NCI-H1417 (cell line): ENCODE data around the gene ADAT2.
A peak's percentile ranks its signal among the peaks of the same experiment; 100 is the strongest.

ENCODE experiments used
- DNase-seq, 3 experiments: peaks; one replicate each; lab custom pipeline; 2025; lab: John Stamatoyannopoulos, UW

The ADAT2 gene

DNA sequence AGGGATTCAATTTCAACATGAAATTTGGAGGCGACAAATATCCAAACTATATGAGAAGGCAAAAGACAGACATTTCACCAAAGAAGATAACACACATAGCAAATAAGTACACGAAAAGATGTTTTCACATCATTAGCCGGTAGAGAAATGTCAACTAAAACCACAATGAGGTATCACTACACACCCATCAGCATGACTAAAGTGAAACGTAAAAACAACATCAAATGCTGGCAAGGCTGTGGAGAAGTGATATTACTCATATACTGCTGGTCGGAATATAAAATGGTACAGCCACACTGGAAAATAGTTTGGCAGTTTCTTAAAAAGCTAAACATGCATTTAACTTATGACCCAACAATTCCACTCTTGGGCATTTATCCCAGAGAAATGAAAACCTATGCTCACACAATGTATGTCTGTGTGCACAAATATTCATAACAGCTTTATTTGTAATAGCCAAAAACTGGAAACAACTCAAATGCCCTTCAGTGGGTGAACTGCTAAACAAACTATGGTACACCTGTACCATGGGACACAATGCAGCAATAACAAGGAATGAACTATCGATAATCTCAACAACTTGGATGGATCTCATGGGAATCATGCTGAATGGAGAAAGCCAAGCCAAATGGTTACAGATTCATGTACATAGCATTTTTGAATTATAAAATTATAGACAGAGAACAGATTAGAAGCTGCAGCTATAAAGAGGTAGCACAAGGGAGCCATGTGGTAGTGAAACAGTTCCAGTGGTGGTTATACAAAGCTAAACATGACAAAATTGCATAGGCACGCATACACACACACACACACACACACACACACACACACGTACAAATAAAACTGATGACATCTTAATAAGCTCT, 8.6 kb downstream of the ADAT2 start:
- DNase-seq: no peak

DNA sequence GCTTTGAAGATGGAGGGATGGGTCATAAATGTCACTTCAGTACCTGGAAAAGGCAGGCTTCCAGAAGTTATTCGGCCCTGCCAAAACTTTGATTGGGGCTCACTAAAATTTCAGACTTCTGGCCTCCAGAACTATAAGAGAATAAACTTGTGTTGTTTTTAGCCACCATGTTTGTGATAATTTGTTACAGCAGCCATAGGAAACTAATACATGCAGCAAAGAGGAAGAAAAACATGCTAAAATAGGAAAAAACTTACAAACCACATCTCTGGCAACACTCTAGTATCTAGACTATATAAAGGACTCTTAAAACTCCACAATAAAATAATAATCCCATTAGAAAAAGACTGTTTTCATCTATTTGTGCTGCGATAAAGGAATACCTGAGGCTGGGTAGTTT, 9.5 kb downstream of the ADAT2 start:
- DNase-seq: no peak

DNA sequence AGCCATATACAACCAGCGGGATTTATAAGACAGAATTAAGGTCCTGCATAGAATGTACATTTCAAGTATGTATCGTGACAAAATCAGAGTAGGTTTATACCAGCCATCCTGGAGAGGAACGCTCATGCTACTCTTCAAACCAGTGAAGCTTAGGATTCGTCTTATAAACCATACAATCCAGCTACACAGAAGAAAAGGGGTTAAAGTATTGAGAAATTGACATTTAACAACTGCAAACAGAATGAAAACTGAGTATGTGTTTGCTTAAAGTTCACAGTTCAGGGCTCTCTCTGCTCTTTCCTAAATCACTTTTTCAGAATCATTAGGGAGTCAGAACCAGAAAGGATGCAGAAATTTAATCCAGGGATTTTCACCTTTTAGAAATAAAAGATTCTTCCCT, 17.9 kb downstream of the ADAT2 start:
- no peak for DNase-seq

DNA sequence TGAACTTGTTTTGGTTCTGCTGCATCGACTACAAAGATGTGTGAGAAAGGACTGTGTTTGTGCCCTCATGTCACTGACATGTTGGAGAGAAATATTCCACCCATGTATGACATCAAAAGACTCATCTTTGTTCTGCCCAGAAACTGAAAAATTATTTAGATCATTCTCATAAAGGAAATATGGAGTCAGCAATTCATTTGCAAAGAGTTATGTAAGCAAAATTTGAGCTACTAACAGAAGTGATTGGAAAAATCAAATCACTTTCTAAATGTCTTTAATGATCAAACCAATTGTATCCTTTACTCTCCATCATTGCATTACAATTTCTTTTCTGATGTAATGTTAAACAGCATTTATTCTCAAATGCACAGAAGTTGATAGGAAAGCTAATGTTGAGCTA, 19.3 kb downstream of the ADAT2 start:
- DNase-seq: no peak

DNA sequence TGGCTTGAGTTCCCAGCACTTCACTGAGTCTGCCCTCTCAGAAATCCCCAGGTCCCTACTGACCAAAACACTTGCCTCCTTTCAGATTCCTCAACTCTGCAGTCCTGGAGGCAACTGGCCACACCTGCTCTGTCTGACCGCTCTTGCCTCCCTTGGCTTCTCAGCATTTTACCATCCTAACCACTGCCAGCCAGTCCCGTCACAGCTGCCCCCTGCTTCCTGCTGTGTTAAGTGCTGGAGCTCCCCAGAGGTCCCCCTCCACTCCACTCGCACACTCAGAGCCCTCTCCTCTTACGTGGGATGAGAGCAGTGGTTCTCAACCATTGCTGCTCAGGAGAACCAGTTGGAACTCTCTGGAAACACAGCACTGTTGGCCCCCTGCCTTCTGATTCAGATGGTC, 20.5 kb downstream of the ADAT2 start:
- peak in 1 of 3 experiments; percentile 28 for DNase-seq

DNA sequence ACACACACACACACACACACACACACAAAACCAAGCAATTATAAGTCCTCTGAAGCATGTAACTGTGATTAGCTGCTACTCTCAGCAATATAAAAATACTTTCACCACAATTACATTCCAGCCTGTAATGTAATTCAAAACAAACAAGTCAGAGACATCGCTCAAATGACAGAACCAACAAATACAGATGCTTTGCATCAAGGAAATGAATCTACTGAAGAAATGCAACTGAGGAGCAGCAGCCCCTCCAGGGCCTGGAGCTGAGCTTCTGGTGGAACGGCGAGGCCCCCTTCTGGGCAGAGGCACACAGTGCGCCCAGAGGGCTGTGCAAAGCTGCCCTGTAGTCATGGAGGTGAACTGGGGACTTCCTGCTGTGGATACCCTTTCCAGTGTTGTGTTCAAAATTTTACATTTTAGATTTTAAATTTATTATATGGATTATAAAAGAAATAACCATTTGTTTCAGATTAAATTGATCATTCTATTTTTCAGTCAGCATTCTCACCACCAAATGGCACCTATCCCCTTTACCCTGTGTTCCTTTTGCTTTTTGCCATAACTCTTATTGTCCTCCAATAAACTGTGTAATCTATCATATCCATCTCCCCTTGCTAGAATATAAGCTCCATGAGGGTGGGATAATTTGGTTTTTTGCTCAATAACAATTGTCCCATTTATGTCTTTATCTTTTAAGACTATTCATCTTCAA, 23.2 kb downstream of the ADAT2 start:
- DNase-seq: peak; percentile 50 to 73 (median 56)

GRCh38 chr6:143426026-143426425, 24.5 kb downstream of the ADAT2 start:
- no peak for DNase-seq

GRCh38 chr6:143419526-143419925, 31.0 kb downstream of the ADAT2 start:
- no peak for DNase-seq

DNA sequence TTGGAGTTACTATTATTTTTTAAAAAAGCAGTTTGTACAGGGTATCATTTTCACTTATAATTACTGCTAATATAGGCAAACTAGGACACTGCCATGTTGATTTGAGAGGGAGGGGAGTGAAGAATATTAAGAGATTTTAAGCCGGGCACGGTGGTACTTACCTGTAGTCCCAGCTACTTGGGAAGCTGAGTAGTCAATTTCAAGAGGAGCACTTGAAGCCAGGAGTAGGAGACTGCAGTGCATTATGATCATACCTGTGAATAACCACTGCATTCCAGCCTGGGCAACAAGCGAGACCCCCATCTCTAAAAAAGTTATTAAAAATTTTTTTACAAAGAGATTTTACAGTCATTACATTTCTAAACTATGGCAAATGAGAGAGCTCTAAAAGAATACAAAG, 35.7 kb downstream of the ADAT2 start:
- DNase-seq: no peak

DNA sequence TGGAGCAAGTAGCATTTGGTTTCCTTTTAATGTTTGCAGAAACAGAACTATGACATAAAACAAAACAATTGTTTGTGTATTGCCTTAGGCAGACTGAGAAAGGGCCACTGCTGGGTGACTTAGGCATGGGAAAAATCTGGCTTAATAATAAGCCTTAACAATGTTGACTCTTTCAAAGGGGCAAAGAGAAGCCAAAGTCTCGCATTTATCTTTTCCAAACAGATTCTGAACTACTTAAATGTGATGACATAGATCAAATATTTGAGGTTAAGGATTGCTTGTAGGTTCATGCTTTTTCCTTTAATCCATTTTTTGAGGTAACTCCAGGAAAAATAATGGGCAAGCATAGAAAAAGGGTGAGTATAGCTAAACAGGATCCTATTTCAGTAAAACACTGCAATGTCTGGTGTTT, 39.6 kb downstream of the ADAT2 start:
- peak in 1 of 3 experiments; percentile 40 for DNase-seq

GRCh38 chr6:143408787-143409162, 41.7 kb downstream of the ADAT2 start:
- no peak for DNase-seq

DNA sequence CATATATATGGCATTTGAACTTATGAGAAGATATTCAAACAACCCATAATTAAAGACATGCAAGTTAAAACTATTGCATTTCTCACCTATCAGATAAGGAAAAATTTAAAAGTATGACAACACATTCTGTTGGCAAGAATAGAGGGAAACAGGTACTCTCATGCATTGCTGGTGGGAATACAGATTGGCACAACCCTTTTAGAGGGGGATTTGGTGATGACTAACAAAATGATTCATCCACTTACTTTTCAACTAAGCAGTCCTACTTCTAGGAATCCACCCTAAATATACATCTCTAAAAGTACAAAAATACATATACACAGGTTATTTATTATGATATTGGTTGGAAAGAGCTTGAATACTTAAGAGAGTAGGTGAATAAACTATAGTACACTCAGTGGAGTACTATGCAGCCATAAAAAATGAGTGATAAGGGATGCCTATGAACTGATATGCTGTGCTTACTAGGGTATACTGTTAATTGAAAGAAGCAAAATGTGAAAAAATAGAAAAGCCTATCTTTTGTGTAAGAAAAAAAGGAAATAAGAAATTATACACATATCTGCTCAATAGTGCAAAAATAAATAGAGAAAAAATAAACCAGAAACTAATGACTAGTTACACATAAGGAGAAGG, 42.2 kb downstream of the ADAT2 start:
- DNase-seq: no peak

- no peak for DNase-seq
These were observed 43.8 kb downstream of the ADAT2 start for GRCh38 chr6:143406673-143407072.

GRCh38 chr6:143405373-143406154, 44.9 kb downstream of the ADAT2 start:
- no peak for DNase-seq

DNA sequence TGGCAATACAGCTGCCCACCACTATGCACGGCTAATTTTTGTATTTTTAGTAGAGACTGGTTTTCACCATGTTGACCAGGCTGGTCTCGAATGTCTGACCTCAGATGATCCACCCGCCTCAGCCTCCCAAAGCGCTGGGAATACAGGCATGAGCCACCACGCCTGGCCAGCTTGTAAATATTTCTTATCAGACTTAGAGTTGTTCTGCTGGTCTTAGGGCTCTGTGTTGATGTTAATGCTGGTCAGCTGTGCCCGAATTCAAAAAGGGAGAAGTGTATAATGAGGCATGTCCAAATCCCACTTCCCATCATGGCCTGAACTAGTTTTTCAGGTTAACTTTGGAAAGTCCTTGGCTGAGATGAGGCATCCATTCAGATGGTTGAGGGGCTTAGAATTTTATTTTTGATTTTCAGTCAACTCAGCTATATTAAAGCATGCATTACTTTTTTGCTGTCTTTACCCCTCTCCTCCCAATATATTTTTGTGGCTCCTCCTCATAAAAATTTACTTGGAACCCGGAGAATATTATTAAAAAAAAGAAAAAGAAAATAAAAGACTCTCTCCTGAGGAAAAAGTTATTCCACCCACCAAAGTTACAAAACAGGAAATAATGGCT, 47.7 kb downstream of the ADAT2 start:
- no peak for DNase-seq

- no peak for DNase-seq
These were observed 48.7 kb downstream of the ADAT2 start for GRCh38 chr6:143401636-143402370.

GRCh38 chr6:143401068-143401446, 49.4 kb downstream of the ADAT2 start:
- DNase-seq: no peak

- DNase-seq: peak in 2 of 3 experiments; percentile 35 to 58
These were observed 50.0 kb downstream of the ADAT2 start for GRCh38 chr6:143400258-143401067.

- no peak for DNase-seq
These were observed 50.7 kb downstream of the ADAT2 start for GRCh38 chr6:143399775-143400174.

DNA sequence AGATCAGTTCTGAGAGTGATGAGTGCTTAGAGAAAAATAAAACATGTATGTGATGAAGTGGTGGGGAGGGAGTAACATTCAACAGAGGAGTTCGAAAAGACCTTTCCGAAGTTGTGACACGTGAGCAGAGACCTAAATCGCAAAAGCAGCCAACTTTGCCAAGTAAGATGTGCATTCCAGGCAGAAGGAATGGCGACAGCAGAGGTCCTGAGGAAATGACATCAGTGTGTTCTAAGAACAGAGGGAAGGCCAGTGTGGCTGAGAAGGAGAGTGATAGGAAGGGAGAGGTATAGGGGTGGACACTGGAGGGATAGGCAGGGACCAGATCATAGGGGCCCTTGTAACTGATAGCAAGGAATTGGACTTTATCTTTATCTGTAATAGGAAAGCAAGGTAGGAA, 51.3 kb downstream of the ADAT2 start:
- no peak for DNase-seq
